ENCODE results near the gene HTT.
"Not testable (repeated sequence)": the region's sequence is repeated elsewhere in the genome, so short reads cannot be mapped to it uniquely, and the experiment has no call there.

Gene HTT

GRCh38 chr4:3121596-3121995 is 47.1 kb downstream of the HTT start:
- no peak for DNase-seq (ENCODE audit: low read depth)

- no peak for DNase-seq (ENCODE audit: low read depth)
Measured at GRCh38 chr4:3122081-3122563, 47.6 kb downstream of the HTT start.

- no peak for DNase-seq (ENCODE audit: low read depth)
Measured at GRCh38 chr4:3123181-3123671, 48.7 kb downstream of the HTT start.

GRCh38 chr4:3124070-3124767 is 49.7 kb downstream of the HTT start:
- DNase-seq (ENCODE audit: low read depth): no peak

- DNase-seq (ENCODE audit: low read depth): no peak
Measured at GRCh38 chr4:3127112-3127511, 52.6 kb downstream of the HTT start.

GRCh38 chr4:3128058-3128457 is 53.6 kb downstream of the HTT start:
- DNase-seq (ENCODE audit: low read depth): no peak

- DNase-seq (ENCODE audit: low read depth): no peak
Measured at GRCh38 chr4:3128976-3129375, 54.5 kb downstream of the HTT start.

- no peak for DNase-seq (ENCODE audit: low read depth)
Measured at GRCh38 chr4:3130201-3130600, 55.7 kb downstream of the HTT start.

GRCh38 chr4:3130826-3131225 is 56.3 kb downstream of the HTT start:
- DNase-seq (ENCODE audit: low read depth): no peak

- no peak for DNase-seq (ENCODE audit: low read depth)
Measured at GRCh38 chr4:3134201-3134600, 59.7 kb downstream of the HTT start.

- no peak for DNase-seq (ENCODE audit: low read depth)
Measured at GRCh38 chr4:3135155-3136011, 60.9 kb downstream of the HTT start.

GRCh38 chr4:3136454-3136853 is 62.0 kb downstream of the HTT start:
- no peak for DNase-seq (ENCODE audit: low read depth)

GRCh38 chr4:3137908-3138307 is 63.4 kb downstream of the HTT start:
- DNase-seq (ENCODE audit: low read depth): no peak

GRCh38 chr4:3145234-3145924 is 70.9 kb downstream of the HTT start:
- DNase-seq (ENCODE audit: low read depth): no peak

GRCh38 chr4:3148926-3149325 is 74.4 kb downstream of the HTT start:
- DNase-seq (ENCODE audit: low read depth): no peak

GRCh38 chr4:3151238-3151637 is 76.8 kb downstream of the HTT start:
- not testable (repeated sequence) for DNase-seq (ENCODE audit: low read depth)

GRCh38 chr4:3157366-3157765 is 82.9 kb downstream of the HTT start:
- DNase-seq (ENCODE audit: low read depth): no peak

GRCh38 chr4:3158841-3159240 is 84.4 kb downstream of the HTT start:
- DNase-seq (ENCODE audit: low read depth): no peak

GRCh38 chr4:3160438-3160837 is 86.0 kb downstream of the HTT start:
- no peak for DNase-seq (ENCODE audit: low read depth)

- not testable (repeated sequence) for DNase-seq (ENCODE audit: low read depth)
Measured at GRCh38 chr4:3161044-3161443, 86.6 kb downstream of the HTT start.

GRCh38 chr4:3166434-3166833 is 92.0 kb downstream of the HTT start:
- DNase-seq (ENCODE audit: low read depth): not testable (repeated sequence)

GRCh38 chr4:3168029-3168428 is 93.5 kb downstream of the HTT start:
- no peak for DNase-seq (ENCODE audit: low read depth)
